GM18507 (cell line): Measurements from ENCODE around the gene PALLD.
A peak's percentile ranks its signal among the peaks of the same experiment; 100 is the strongest.

Experiments used
- DNase-seq: peaks from one replicate; pipeline ENCODE4 v3.0.0; 2011; ENCODE audit warnings: low read depth; ENCODE audit not compliant: insufficient read length; ENCODE audit errors: extremely low spot score
- FAIRE-seq: peaks from 2 replicates; lab custom pipeline; 2011; peaks lifted over from hg19 to GRCh38; lab: Jason Lieb, UNC

The PALLD gene

DNA sequence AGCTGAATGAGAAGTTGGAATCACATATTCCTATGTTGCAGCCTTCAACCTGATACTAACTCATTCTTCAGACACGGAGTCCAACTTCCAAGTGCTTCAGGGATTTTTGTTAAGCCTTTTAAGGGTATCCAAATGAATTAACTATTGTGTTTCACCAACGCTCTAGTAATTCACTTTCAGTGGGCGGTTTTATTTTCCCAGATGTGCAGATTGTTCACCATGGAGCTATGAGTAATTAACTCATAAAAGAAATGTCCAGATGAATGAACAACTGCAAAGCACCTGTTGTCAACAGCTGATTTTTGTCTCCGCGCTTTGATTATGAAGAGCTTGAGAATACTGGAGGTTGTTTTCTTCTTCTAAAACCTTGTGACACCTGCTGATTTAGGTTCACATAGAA lies 325.6 kb downstream of the PALLD start:
- FAIRE-seq: no peak
- no peak for DNase-seq

DNA sequence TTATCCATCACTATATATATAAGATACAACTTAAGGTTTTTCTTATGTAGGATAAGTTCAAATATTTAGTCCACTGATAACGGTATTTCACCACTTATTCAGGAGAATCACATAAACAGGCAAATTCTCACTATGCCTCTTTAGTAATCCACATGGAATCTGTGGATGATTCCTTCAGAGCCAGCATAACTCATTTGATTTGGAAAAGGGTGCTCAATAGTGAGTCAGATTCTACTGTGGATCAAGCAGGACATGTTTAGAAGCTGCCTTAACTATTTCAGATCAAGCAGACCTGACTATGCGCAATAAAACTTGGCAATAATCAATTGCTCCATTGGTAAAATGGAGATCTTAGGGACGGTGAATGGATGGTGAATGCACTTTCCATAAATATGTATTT lies 329.1 kb downstream of the PALLD start:
- DNase-seq (no peak), FAIRE-seq (no peak)

DNA sequence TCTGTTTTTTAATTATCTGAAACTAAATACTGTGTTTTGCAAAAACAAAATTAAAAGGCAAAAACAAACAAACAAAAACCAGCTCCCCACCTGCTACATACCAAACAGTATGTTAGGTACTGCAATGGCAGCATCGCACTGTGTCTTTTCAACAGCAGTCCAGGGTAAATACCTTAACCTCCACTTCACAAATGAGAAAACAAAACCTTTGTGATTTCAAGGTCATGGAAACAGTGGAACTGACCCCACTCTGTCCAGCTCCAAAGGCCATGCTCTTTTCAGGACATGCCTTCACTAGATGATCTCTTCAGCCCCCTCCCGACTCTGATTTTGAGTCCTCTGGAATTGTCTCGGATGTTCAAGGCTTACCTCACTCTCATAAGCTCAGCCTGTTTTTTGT lies 329.8 kb downstream of the PALLD start:
- FAIRE-seq (no peak), DNase-seq (no peak)

DNA sequence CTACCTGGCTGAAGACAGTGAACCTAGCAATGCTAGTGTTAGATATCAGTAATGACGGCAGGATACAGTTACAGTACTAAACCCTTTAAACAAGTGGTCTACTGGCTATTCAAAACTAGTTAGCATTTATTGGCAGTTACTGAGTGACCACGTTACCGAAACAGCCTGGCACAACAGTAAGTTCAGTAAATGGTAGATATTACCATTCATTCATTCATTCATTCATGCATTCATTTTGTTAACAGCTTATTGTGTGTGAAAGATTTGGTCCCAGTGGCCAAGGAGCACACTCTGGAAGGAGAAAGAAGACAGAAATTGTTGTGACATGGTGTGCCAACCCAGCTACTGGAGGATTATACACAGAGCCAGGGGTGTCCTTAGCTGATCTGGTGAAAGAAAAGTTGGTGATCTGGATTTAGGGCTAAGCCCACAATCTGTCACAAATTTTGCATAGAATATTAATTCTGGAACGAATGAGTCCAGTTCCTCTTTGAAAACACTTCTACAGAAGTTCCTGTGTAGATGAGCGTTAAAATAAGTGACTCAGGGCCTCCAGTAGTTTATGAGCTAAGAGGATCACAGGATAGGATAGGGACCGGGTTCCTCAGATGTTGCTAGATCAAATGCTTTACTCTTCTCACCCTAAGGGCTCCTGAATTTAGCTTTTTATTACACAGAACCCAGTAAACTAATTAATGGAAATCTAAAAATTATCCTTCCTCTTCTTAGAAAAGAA lies 334.1 kb downstream of the PALLD start:
- no peak for FAIRE-seq
- no peak for DNase-seq

DNA sequence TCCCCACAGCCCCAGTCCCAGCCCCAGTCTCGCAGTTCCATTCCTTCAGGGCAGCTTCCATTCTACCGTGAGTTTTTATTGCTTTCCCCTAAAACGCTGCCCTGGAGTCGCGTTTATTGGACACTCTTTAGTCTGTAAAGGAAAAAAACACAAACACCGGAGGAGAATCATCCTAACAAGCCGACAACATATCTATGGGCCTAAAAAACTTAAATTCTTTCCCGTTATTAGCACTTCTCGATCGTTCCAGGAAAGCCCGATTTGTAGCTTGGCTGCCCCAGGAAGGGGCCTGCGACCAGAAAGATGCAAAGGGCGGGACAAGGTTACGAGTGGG lies 334.7 kb downstream of the PALLD start:
- FAIRE-seq (no peak), DNase-seq (no peak)

DNA sequence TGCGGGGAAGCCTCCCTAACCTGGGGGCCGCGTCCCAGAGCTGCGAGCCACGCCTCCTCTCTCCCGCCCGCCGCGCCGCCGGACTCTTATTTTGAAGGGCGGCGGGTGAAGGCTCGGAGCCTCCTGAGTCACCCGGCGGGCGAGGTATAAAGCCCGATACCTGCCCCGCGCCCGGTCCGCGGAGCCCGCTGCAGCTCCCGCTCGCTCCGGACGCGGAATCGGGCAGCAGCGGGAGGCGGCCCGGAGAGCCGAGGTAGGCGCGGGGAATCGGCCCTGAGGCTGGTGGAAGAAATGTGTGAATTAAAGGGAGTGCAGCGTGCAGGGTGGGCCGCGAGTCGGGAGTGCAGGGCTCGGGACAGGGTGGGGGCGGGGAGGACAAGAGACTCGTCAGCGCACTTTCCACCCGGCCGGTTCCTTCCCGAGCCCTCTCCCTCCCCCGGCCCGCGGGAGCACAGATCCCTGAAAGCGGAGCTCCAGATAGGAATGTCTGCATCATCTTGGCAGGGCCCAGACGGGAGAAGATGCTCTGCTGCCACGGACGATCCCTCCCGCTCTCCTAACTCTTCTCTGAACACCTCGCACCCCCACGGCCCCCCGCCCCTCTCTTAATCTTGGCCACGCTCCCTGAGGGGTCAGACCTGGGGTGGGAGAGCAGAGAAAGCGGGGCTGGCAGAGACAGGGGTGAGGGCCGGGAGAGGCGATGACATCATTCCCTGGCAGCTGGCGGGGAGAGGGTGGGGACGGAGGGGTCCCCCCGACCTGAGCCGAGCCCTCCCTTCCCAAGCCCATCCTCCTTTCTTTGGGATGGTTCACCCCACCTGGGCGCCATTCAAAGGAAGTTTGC lies 335.3 kb downstream of the PALLD start:
- FAIRE-seq (no peak), DNase-seq (peak; percentile 39)

DNA sequence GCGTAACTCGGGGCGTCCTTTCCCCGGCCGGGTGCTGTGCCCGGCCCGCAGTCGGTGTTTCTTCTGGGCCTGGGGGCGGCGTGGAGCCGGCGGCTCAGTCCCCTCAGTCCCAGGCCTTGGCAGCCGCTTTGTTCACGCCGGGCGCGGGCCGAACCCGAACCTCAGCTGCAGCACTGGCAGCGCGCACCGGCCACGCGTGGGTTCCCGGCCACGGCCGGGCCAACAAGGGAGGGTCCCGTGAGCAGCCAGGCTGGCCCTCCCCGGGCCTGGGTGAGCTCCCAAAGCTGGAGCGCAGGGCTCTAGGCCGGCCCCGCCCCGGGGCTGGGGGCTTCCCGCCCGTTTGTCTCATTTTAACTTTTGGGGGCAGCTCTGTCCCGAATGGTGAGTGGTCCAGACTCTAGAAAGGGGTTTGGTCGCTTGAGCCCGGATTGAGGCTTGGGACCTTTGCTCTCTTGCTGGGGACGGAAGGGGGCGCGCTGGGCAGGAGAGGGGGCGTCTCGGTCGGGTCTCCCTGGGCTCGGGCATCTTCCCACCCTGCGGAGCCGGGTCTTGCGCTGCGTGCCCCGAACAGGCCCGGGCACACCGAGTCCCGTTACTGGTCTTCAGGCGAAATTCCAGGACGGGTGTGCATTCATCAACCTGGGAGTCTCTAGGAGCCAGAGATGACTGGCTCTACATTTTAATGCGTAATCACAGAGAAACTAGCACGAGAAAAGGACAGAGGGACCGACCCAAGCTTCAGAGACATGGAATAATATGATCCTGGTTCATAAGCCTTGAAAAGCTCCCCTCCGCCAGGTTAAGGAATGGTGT lies 336.1 kb downstream of the PALLD start:
- FAIRE-seq (no peak), DNase-seq (no peak)

DNA sequence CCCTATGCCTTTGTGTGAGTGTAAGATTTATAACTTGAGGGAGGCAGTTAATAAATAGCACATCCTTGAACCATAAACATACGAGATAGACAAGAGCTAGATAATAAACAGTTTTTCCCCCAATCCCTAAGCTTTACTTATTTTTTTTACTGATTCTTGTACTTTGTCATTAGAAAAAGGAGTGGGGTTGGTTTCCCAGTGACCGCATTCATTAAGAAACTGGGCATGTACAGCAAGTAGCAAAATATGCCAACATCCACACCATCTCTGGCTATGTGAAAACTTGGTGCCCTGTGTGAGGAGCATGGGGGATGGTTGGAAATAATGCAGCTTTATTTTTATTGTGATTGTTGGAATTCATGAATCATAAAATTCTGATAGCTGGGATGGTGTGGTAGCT lies 337.0 kb downstream of the PALLD start:
- FAIRE-seq (no peak), DNase-seq (no peak)

DNA sequence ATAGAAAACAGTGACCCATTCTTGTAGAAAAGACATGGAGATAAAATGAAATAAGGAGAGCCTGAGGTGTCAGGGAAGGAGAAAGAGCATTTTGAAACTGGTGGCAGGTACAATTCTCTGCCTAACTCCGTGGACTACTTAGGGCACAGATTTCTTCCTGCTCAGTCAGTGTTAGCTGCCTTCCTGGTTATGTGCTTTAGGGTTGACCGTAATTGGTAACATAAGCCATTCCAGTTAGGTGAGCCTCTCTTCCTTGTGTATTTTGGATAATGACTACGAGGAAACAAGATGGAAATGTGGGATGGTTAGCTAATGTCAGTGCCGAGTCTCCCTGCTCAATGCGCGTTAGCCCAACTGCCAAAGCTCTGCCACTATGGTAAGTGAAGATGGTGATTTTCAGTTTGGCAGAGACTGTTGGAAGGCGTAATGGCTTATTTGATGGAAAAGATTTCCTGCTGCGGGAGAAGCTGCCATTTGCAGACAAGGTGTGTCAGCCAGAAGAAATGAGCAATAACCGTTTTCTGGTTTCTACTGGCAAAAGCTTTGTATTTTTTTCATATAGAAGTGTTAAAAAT lies 339.1 kb downstream of the PALLD start:
- DNase-seq (no peak), FAIRE-seq (no peak)

DNA sequence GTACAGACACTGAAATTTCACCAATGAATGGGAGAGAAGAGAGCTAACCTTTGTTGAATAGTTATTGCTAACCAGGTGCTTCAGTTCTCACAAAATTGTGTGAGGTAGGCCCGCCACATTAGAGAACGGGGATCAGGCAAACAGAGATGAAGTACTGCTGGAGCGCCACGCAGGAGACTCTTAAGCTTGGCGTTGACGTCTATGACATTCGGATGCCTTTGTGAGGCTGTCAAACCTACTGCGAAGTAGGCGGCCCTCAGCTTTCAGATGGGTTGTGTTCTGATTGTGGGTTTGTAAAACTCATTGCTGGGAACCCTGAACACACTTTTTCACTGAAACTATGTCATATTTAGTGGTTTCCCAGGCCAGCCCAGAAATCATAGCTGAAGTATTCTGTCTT lies 339.6 kb downstream of the PALLD start:
- no peak for FAIRE-seq
- DNase-seq: no peak

DNA sequence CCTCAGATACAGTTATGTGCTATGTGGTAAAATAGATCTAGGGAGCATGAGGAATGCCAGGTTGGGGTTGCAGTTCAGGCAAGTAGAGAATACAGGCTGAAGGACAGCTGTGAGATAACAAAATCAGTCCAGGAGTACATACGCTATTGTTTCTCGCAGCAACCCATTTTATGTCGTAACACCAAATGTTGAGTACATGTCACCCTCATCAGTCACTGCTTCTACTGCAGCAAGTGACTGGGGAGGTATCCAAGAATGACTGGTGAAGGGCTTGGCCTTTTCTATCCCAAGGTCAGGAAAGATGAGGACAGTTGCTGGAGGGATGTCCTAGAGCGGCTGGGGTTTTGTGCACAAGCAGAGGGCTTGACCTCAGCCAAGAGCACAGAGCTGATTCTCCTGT lies 341.1 kb downstream of the PALLD start:
- no peak for FAIRE-seq
- no peak for DNase-seq

DNA sequence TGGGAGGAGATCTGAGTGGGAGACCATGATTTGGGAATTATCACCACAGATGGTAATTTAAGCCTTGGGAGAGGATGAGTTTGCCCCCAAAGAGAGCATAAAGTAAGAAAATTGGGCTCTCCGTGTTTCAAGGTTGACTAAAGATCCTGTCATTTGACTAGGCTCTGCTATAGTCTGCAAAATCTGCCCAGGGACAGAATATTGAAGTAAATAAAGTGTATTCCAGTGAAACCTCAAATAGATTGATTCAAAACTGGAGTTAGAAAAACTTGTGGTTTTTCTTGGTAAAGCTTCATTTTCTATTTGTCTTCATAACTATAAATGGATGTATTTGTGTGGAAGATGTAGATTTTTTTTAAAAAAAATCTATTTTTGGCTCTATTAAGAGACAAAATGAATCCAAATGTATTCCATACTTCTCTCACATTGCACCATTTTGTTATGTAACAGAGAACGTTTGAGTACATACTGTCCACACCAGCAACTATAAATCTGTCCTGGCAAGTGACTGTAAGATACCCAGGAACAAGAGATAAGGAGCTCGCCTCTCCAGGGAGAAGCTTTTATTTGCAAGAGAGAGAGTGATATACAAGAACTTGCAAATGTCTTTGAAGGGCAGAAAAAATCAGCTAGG lies 343.0 kb downstream of the PALLD start:
- no peak for FAIRE-seq
- DNase-seq: no peak

DNA sequence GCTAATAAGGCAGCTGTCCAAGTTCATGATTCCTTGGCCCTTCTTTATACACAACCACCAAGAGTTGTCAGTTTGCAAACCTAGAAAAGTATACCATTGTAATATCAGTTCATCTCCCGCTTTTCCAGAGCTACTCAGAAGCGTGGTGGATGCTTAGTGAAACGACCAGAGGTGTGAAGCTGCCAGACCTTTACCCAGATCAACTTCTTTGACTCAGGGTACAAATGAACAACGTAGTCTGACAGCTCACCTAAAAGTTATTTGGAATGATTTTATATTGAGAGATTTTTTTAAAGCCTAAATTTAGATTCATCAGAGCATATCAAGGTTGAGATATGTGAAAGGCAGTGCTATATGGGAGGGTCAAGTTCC lies 343.5 kb downstream of the PALLD start:
- FAIRE-seq: no peak
- DNase-seq: no peak

DNA sequence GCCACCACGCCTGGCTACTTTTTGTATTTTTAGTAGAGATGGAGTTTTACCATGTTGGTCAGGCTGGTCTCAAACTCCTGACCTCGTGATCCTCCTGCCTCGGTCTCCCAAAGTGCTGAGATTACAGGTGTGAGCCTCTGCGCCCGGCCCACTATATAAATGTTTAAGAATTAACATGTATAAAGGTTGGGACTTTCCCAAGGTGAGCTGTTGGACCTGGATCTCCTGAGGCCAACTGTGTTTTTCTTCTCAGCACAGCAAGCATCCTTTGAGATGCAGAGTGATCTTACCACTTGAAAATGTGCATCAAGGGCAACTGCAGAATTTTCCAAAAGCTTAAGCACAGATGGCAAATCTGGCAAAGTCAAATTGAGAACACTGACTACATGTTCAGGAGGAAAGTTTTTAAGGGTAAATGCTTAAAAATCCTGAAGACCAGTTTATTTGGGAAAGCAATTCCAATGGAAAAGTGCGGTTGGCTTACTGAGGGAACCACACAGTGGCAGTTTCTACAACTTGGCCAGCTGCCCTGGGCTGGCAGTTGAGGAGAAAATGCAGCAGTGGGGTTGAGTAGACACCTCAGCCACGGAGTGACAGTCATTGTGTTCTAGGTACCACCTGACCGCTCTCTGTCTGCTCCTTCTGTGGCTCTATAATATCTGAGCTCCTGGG lies 344.3 kb downstream of the PALLD start:
- no peak for FAIRE-seq
- no peak for DNase-seq

DNA sequence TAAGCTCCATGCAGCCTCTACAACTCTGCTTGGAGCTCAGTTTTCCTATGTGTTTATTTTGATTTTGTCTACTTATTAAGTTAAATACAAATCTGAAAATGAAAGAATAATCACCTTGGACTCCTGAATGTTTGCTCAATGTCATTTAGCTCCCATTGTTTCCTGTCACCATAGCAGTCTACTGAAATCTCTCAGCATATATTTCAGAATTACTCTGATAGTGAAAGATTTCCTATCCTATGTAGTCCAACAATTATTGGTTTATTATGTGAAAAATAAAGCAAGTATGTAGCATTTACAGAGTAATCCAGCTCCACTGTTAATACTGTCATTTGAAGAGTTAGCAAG lies 344.8 kb downstream of the PALLD start:
- no peak for FAIRE-seq
- DNase-seq: no peak

DNA sequence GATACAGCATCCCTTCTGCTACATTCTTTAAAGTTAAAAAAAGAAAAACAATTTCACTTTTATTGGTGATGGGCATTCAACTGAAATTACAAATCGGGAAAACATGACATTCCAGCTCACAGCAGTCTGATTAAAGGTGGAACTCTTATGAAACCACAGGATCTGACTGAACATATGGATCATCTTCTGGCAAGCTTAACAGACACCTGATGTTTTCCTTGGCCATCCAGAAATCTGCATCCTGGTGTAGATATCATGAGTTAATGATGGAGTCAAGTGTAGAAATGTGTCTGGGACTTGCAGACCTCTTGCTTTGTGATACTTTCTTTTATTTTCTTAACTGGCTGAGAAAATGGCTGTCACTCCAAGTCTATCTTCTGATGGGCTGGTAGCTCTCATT lies 345.3 kb downstream of the PALLD start:
- DNase-seq (no peak), FAIRE-seq (no peak)

DNA sequence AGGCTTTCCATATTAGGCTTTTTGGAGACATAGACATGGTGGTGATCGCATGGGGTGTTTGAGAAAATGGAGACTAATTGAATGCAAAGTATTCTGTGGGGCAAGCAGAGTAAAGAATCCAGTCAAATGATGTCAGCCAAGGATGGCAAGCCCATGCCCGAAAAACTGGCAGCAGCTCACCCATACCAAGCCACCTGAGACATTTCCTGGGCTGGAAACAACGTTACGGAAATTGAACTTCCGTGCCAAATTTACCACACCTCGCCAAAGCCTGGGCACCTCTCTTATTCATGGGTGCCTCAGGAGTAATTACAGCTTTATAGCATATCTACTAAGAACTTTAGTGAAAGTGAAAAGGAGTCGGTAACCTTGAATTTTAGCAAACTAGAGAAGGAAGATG lies 346.8 kb downstream of the PALLD start:
- DNase-seq (no peak), FAIRE-seq (no peak)

DNA sequence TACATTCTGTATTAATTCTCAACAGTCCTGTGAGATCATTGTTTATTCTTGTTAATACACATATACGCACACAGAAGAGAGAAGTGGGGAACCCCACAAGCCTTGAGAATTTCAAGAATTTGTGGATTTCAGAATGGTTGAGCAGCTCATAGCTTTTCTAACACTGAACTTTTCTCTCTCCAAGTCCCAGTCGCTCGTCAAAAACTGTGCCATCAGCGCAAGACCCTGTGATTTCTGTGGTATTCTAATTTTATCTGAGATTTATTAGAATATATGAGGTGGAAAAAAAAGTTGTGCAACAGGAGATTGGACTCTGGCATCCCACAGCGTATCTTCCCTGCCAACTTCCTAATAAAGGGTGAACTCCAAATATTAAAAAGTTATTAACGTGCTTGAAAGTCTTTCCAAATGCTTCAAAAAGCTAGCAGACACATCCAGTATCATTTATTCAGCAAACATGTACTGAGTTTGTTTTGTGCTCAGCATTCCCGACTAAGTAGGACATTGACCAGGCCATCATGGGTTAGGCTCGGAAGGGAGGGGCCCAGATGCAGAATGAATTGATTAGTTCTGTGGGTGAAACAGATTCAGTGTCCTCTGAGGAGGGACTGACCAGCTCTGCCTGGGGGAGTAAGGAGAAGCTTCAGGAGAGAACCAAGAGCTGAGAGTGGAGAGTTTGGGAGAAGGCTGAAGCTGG lies 347.6 kb downstream of the PALLD start:
- FAIRE-seq (no peak), DNase-seq (no peak)

DNA sequence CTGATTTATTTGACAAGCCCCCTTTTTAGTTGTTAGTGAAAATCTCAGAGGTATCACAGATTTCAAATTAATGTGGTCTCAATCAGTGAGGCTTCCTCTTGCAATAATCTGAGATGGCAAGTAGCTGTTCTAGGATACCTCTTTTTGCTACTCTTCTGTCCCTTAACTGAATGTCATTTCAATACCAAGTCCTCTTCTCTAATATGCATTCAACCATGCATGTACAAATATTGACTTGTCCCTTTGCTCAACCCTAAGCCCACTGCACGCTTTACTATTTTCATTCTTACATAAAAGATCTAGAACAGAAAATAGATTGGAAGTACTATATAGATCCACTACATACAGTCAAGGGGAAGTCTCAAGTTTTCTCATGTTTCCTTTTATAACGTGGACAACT lies 349.0 kb downstream of the PALLD start:
- DNase-seq (no peak), FAIRE-seq (peak; percentile 26)
